Transverse colon (tissue), 4 donors: ENCODE measurements around the gene MOB3B.

Experiments
- EP300 ChIP-seq: sonication (generic); formaldehyde crosslinking; IDR thresholded peaks from one replicate; pipeline ENCODE4 v1.6.1; 2017; ENCODE audit warnings: antibody characterized with exemption, low read depth
- POLR2A ChIP-seq: fragments of 450-650 bp; IDR thresholded peaks from one replicate; pipeline ENCODE4 v1.6.1; 2016; ENCODE audit warnings: antibody characterized with exemption, mild to moderate bottlenecking, moderate library complexity
- POLR2AphosphoS5 ChIP-seq, 3 donors: sonication (generic); formaldehyde crosslinking; IDR thresholded peaks; one replicate each; pipeline ENCODE4 v1.6.1; 2016; ENCODE audit warnings: antibody characterized with exemption in 3 of 3
- TF ChIP-seq, protein P1 (sequence below), 5 experiments: fragments of 200-600 bp in 3 of 5; fragments of 450-650 bp in 2 of 5; sonication (generic) in 3 of 5; IDR thresholded peaks; 1 replicate in 2 of 5; 2 replicates in 3 of 5; pipeline ENCODE4 v1.5.1; 2016 to 2017; ENCODE audit warnings: antibody characterized with exemption in 5 of 5, inconsistent platforms in 3 of 5, mild to moderate bottlenecking in 2 of 5, moderate library complexity in 1 of 5

DNA sequence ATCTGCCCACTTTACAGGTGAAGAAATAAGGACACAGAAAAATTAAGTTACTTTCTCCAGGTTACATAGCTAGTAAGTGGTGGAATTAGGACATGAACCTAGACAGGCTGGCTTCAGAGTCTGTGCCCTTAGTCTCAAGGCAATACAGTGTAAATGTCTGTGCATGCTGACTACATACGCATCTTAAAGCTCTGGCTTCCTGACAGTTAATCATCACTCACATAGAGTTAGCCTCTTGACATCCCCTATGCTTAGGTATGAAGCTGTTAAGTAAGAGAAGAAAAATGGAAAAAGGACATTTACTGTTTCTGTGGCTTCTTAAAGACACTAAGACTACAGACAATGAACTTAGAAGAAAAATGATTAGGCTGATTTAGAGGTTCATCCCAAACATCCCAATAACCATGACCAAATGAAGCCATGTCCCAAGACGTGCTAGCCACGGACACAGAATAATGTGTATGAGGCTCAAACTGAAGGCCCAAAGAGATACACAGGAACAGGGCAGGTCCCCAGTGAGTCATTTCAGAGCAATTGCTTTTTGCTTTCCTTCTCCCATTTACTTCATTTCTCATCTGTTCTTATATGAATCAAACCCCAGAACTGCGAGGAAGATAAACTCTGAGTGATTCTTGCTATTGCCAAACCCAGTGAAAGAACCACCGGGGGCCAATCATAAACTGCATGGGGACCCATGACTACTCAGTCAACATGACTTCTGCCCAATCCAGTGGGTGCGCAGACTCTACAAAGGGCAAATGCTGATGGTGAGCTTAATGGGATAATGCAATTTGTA lies 105.5 kb downstream of the MOB3B start:
- TF ChIP-seq, protein P1, sequence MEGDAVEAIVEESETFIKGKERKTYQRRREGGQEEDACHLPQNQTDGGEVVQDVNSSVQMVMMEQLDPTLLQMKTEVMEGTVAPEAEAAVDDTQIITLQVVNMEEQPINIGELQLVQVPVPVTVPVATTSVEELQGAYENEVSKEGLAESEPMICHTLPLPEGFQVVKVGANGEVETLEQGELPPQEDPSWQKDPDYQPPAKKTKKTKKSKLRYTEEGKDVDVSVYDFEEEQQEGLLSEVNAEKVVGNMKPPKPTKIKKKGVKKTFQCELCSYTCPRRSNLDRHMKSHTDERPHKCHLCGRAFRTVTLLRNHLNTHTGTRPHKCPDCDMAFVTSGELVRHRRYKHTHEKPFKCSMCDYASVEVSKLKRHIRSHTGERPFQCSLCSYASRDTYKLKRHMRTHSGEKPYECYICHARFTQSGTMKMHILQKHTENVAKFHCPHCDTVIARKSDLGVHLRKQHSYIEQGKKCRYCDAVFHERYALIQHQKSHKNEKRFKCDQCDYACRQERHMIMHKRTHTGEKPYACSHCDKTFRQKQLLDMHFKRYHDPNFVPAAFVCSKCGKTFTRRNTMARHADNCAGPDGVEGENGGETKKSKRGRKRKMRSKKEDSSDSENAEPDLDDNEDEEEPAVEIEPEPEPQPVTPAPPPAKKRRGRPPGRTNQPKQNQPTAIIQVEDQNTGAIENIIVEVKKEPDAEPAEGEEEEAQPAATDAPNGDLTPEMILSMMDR (IDR thresholded peaks at IDR 0.05), result no peak
- no peak for TF ChIP-seq POLR2A
- TF ChIP-seq POLR2AphosphoS5 (IDR thresholded peaks at IDR 0.05), result no peak
- no peak for TF ChIP-seq EP300
